VCaP (cell line): ENCODE results near the gene MSN.

ENCODE experiments used
- H3K27ac ChIP-seq: fragments of 450-650 bp; 2 replicates; pipeline ENCODE4 v1.5.1; 2017
- CTCF ChIP-seq: fragments of 450-650 bp; conservative IDR thresholded peaks from 2 replicates; pipeline ENCODE4 v1.5.1; 2017; ENCODE audit warnings: mild to moderate bottlenecking, moderate library complexity

The MSN gene

GRCh38 chrX:65677954-65678469 lies 10.6 kb downstream of the MSN start:
- no peak overlapping the region for H3K27ac ChIP-seq
- no peak for TF ChIP-seq CTCF

GRCh38 chrX:65679071-65679540 lies 11.7 kb downstream of the MSN start:
- no peak for TF ChIP-seq CTCF
- H3K27ac ChIP-seq: no peak overlapping the region

GRCh38 chrX:65681810-65682209 lies 14.4 kb downstream of the MSN start:
- no peak overlapping the region for H3K27ac ChIP-seq
- no peak for TF ChIP-seq CTCF

- no peak overlapping the region for H3K27ac ChIP-seq
- no peak for TF ChIP-seq CTCF
Measured at GRCh38 chrX:65685112-65685511, 17.7 kb downstream of the MSN start.

- no peak overlapping the region for H3K27ac ChIP-seq
- TF ChIP-seq CTCF: no peak
Measured at GRCh38 chrX:65686236-65686635, 18.8 kb downstream of the MSN start.

- H3K27ac ChIP-seq: no peak overlapping the region
- TF ChIP-seq CTCF: no peak
Measured at GRCh38 chrX:65687367-65687766, 19.9 kb downstream of the MSN start.

GRCh38 chrX:65688403-65688871 lies 21.0 kb downstream of the MSN start:
- no peak overlapping the region for H3K27ac ChIP-seq
- no peak for TF ChIP-seq CTCF
